HL-60 (cell line): ENCODE measurements around the gene MIR17HG.

Experiments used
- DNase-seq, 2 experiments: peaks; one replicate each; pipeline ENCODE4 v3.0.0-alpha.2; 2010 to 2020; ENCODE audit warnings: low read depth in 1 of 2, low spot score in 1 of 2
- H3K27ac ChIP-seq: fragments of 250-450 bp; sonication (Bioruptor Pico); replicated peaks from 2 replicates; pipeline ENCODE4 v1.5.1; 2020; ENCODE audit warnings: mild to moderate bottlenecking, moderate library complexity
- H3K27me3 ChIP-seq: fragments of 250-450 bp; sonication (Bioruptor Pico); 2 replicates; pipeline ENCODE4 v1.5.1; 2021; ENCODE audit warnings: mild to moderate bottlenecking, moderate library complexity; ENCODE audit not compliant: insufficient read depth, poor library complexity, severe bottlenecking
- H3K4me3 ChIP-seq: replicated peaks from 2 replicates; pipeline ENCODE4 v1.5.1; 2011; ENCODE audit warnings: mild to moderate bottlenecking, control low read depth, low read length; ENCODE audit not compliant: insufficient read depth
- GABPA ChIP-seq: IDR thresholded peaks from 2 replicates; pipeline ENCODE4 v1.6.1; 2012; ENCODE audit warnings: low read depth
- POLR2AphosphoS5 ChIP-seq: IDR thresholded peaks from 2 replicates; pipeline ENCODE4 v1.6.1; 2012; ENCODE audit warnings: low read depth
- SPI1 ChIP-seq: IDR thresholded peaks from 2 replicates; pipeline ENCODE4 v1.6.1; 2012; ENCODE audit warnings: low read depth, mild to moderate bottlenecking, borderline replicate concordance
- TF ChIP-seq, protein P1 (sequence below): IDR thresholded peaks from one replicate; pipeline ENCODE4 v1.5.1; 2011; ENCODE audit warnings: low read length, control low read depth, inconsistent platforms; ENCODE audit not compliant: insufficient read depth
- TF ChIP-seq, protein P2 (sequence below): IDR thresholded peaks from 2 replicates; pipeline ENCODE4 v1.6.1; 2012; ENCODE audit warnings: low read depth; ENCODE audit not compliant: insufficient replicate concordance

MIR17HG gene

DNA sequence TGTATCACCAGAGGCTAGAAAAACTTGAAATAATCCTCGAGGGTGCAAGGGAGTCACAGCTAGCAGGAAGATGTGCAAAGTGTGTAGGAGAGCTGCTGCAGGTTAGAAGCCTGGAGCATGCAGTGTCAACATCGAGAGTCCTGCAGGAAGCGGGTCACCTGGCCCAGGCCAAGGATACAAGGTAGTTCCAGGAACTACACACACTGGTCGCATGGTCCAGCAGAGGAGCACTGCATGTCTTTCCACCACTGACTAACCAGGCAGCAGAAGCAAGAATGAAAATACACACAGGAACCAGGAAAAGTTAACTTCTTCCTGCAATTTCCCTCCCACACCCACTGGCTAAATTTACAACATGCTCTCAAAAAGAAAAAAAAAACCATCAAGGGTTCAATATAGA, 36.0 kb upstream of the MIR17HG start:
- DNase-seq = no peak
- H3K27me3 ChIP-seq = peaks cover 9% of the 10 kb centered on the region
- no peak overlapping the region for H3K4me3 ChIP-seq

DNA sequence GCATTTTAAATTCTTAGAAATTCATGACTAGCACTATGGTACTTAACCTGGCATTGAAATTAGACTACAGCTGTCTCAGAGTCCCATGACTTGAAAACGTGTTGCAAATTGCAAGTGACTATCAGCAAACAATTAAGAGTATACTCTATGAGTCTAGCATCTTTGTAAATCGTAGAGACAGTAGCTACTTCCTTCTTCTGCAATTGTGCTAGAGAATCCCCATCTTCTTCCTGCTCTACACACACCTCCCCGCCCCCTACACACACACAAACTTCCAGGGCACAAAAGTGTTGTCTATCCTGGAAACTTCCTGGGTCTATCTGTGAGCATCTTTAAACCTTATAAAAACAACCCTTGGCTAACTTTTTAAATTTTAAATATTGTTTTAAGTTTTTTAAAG, 35.2 kb upstream of the MIR17HG start:
- peaks cover 9% of the 10 kb centered on the region for H3K27me3 ChIP-seq

More for the DNA sequence above, 36.0 kb upstream of the MIR17HG start:
- no peak overlapping the region for H3K27ac ChIP-seq
- TF ChIP-seq, protein P1, sequence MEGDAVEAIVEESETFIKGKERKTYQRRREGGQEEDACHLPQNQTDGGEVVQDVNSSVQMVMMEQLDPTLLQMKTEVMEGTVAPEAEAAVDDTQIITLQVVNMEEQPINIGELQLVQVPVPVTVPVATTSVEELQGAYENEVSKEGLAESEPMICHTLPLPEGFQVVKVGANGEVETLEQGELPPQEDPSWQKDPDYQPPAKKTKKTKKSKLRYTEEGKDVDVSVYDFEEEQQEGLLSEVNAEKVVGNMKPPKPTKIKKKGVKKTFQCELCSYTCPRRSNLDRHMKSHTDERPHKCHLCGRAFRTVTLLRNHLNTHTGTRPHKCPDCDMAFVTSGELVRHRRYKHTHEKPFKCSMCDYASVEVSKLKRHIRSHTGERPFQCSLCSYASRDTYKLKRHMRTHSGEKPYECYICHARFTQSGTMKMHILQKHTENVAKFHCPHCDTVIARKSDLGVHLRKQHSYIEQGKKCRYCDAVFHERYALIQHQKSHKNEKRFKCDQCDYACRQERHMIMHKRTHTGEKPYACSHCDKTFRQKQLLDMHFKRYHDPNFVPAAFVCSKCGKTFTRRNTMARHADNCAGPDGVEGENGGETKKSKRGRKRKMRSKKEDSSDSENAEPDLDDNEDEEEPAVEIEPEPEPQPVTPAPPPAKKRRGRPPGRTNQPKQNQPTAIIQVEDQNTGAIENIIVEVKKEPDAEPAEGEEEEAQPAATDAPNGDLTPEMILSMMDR = no peak
- TF ChIP-seq SPI1 (no peak), POLR2AphosphoS5 (no peak), GABPA (no peak)
- TF ChIP-seq, protein P2, sequence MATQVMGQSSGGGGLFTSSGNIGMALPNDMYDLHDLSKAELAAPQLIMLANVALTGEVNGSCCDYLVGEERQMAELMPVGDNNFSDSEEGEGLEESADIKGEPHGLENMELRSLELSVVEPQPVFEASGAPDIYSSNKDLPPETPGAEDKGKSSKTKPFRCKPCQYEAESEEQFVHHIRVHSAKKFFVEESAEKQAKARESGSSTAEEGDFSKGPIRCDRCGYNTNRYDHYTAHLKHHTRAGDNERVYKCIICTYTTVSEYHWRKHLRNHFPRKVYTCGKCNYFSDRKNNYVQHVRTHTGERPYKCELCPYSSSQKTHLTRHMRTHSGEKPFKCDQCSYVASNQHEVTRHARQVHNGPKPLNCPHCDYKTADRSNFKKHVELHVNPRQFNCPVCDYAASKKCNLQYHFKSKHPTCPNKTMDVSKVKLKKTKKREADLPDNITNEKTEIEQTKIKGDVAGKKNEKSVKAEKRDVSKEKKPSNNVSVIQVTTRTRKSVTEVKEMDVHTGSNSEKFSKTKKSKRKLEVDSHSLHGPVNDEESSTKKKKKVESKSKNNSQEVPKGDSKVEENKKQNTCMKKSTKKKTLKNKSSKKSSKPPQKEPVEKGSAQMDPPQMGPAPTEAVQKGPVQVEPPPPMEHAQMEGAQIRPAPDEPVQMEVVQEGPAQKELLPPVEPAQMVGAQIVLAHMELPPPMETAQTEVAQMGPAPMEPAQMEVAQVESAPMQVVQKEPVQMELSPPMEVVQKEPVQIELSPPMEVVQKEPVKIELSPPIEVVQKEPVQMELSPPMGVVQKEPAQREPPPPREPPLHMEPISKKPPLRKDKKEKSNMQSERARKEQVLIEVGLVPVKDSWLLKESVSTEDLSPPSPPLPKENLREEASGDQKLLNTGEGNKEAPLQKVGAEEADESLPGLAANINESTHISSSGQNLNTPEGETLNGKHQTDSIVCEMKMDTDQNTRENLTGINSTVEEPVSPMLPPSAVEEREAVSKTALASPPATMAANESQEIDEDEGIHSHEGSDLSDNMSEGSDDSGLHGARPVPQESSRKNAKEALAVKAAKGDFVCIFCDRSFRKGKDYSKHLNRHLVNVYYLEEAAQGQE = no peak

DNA sequence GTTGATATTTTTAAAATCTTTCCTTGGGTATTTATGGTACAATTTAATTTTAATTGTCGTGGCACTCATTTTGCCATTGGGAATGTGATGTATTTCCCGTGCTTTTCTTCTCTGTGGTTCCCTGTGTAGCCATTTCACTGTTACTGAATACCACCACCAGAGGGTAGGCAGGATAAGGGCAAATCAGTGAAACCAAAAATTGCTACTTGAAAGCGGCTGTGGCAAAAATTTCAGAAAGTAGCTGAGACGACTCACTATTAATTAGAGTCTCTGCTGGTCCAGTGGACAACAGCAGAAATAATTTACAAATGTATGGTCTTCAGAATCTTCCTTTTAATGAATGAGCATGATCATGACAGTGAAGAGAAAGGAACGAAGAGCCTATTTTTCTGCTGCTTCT, 34.4 kb upstream of the MIR17HG start:
- DNase-seq = no peak
- Histone ChIP-seq H3K4me3 (no peak overlapping the region), H3K27me3 (peaks cover 9% of the 10 kb centered on the region), H3K27ac (no peak overlapping the region)
- TF ChIP-seq, protein P1 = no peak
- TF ChIP-seq SPI1 = no peak
- TF ChIP-seq, protein P2 = no peak
- no peak for TF ChIP-seq GABPA
- no peak for TF ChIP-seq POLR2AphosphoS5

More for the DNA sequence above, 35.2 kb upstream of the MIR17HG start:
- H3K27ac ChIP-seq = no peak overlapping the region
- no peak for TF ChIP-seq GABPA
- TF ChIP-seq SPI1 = no peak
- TF ChIP-seq POLR2AphosphoS5 = no peak
- no peak for DNase-seq
- H3K4me3 ChIP-seq = no peak overlapping the region

- DNase-seq = no peak
- TF ChIP-seq, protein P2 = no peak
- TF ChIP-seq POLR2AphosphoS5 (no peak), SPI1 (no peak)
- TF ChIP-seq, protein P1 = no peak
- peaks cover 9% of the 10 kb centered on the region for H3K27me3 ChIP-seq
- H3K4me3 ChIP-seq = no peak overlapping the region
- H3K27ac ChIP-seq = no peak overlapping the region
Measured at GRCh38 chr13:91313581-91313980, 33.9 kb upstream of the MIR17HG start.
